ENCODE results near the gene ARHGEF3. TPM values are rescaled to one million over a fixed set of nuclear protein-coding genes. Genes with fewer than 3 reads are reported as not detected.

ARHGEF3 gene, protein sequence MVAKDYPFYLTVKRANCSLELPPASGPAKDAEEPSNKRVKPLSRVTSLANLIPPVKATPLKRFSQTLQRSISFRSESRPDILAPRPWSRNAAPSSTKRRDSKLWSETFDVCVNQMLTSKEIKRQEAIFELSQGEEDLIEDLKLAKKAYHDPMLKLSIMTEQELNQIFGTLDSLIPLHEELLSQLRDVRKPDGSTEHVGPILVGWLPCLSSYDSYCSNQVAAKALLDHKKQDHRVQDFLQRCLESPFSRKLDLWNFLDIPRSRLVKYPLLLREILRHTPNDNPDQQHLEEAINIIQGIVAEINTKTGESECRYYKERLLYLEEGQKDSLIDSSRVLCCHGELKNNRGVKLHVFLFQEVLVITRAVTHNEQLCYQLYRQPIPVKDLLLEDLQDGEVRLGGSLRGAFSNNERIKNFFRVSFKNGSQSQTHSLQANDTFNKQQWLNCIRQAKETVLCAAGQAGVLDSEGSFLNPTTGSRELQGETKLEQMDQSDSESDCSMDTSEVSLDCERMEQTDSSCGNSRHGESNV
- total RNA-seq, result 22.1 and 27.0 TPM in 2 replicates

DNA sequence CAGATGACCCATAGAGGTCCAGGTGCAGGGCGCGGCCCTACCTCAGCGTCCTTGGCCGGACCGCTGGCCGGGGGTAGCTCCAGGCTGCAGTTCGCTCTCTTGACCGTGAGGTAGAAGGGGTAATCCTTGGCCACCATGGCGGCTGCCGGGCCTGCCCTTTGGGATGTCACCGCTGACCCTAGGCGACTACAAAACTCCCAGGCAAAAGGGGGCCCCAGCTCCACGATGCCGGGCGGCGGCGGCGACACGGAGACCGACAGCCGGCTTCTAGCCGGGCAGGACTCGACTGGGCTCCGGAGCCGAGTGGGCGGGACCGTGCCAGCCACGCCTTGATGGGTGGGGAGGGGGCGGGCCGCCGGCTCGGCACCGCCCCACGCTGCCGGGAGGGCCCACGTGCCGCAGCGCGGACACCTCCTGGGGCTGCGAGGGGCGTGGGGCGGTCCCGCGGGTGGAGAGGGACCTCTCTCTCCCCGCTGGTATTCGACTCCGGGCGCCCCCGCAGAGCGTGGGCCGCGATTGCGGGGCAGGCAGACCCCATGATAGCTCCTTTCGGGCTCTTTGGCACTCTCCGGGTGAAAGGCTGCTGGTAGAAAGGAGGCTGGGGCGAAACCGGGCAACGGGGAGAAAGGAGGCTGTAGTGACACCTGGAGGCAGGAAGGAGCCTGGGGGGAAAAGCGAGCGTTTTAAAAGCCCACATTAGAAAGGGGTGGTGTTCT, at the start of gene ARHGEF3:
Gene ARHGEF3, minus strand, starts transcription at position 288 of the 716 bp plus-strand sequence. Its CDS starts 151 bp downstream, at position 137.
- Mint-ChIP-seq H3K27me3 (no peaks in the 10 kb centered on the region), H3K27ac (peak within 1 kb of the TSS; percentile 87)

DNA sequence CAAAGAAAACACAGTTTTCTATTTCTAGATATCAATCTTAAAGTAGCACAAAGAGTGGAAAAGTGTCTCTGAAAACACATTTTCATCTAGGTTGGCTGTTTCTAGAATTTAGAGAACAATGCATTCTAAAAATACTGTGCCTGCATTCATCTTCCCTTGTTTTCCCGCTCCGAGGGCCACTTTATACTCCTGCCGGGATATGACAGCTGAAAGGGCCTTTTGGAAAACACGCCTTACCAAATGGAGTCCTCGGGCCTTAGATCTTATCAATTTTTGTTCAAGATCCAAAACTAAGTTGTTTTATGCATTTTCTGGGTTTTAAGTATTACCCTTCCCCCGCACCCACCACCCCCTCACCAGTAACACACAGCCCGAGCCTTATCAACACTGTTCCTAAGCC, 47.9 kb upstream of the ARHGEF3 start:
- ChIA-PET POLR2A (no interaction called here), CTCF (interaction anchor here (0.6 to 0.7 kb wide), 2 partner anchors 8 to 97 kb away, joined by 3 read pairs; no protein-coding TSS in a partner anchor)
- Mint-ChIP-seq H3K4me3 (no peak overlapping the region), H3K27me3 (no peaks in the 10 kb centered on the region), H3K9me3 (peaks cover 4% of the 10 kb centered on the region), H3K36me3 (ENCODE audit: low read depth) (no peaks in the 10 kb centered on the region), H3K27ac (no peak overlapping the region), H3K4me1 (peaks cover 3% of the 10 kb centered on the region)
- DNase-seq (no peak), ATAC-seq (ENCODE audit: low read depth) (no peak)
- TF ChIP-seq, protein P1, sequence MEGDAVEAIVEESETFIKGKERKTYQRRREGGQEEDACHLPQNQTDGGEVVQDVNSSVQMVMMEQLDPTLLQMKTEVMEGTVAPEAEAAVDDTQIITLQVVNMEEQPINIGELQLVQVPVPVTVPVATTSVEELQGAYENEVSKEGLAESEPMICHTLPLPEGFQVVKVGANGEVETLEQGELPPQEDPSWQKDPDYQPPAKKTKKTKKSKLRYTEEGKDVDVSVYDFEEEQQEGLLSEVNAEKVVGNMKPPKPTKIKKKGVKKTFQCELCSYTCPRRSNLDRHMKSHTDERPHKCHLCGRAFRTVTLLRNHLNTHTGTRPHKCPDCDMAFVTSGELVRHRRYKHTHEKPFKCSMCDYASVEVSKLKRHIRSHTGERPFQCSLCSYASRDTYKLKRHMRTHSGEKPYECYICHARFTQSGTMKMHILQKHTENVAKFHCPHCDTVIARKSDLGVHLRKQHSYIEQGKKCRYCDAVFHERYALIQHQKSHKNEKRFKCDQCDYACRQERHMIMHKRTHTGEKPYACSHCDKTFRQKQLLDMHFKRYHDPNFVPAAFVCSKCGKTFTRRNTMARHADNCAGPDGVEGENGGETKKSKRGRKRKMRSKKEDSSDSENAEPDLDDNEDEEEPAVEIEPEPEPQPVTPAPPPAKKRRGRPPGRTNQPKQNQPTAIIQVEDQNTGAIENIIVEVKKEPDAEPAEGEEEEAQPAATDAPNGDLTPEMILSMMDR (IDR thresholded peaks at IDR 0.05), result no peak
- intact Hi-C loops (cut with micrococcal nuclease), result no loop called here

More for the DNA sequence above, at the start of gene ARHGEF3:
- peak within 1 kb of the TSS; percentile 95 for H3K4me3 Mint-ChIP-seq
- H3K9me3 Mint-ChIP-seq, result no peaks in the 10 kb centered on the region
- peaks cover 7% of the 10 kb centered on the region for H3K36me3 Mint-ChIP-seq (ENCODE audit: low read depth)
- peaks cover 49% of the 10 kb centered on the region for H3K4me1 Mint-ChIP-seq
- ChIA-PET CTCF (interaction anchor here (0.7 to 7.8 kb wide), 17 partner anchors 10 to 382 kb away, joined by 3 to 237 read pairs (median 5); no protein-coding TSS in a partner anchor), POLR2A (interaction anchor here (0.5 to 8.3 kb wide), 19 partner anchors 12 to 1087 kb away, joined by 3 to 181 read pairs (median 7); partner anchors contain the start of gene TASOR)
- TF ChIP-seq, protein P1 (IDR thresholded peaks at IDR 0.05), result peak; percentile 32
- intact Hi-C loops (cut with micrococcal nuclease), result loop anchor here (1.0 to 10.0 kb wide), 7 partner anchors 48 to 793 kb away; partner anchors contain the start of genes ARF4 and TASOR
- ATAC-seq (ENCODE audit: low read depth) (peak; percentile 91), DNase-seq (peak; percentile 84)

DNA sequence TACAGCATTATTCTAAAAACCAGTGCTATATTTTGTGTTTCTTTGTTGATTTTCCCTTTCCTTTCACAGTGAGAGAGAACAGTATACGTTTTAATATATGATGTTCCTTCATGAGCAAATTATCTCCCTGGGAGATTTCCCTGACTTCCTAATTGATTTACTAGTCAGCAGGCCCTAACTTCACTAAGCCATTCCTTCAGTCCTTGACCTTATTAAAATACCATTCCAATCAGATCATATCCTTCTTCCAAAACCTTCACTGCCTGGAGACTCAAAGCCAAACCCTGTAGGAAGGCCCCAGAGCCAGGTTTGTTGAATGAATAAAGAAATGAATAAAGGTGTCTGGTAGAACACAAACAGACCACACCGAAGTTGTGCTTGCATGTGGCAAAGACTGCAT, 43.8 kb upstream of the ARHGEF3 start:
- POLR2A ChIA-PET, result no interaction called here
- no peak for ATAC-seq (ENCODE audit: low read depth)

GRCh38 chr3:56844536-56844935, 42.8 kb upstream of the ARHGEF3 start:
- ChIA-PET CTCF (no interaction called here), POLR2A (no interaction called here)
- Mint-ChIP-seq H3K36me3 (ENCODE audit: low read depth) (no peaks in the 10 kb centered on the region), H3K27me3 (no peaks in the 10 kb centered on the region), H3K4me1 (peaks cover 3% of the 10 kb centered on the region), H3K4me3 (no peak overlapping the region), H3K27ac (no peak overlapping the region), H3K9me3 (peaks cover 4% of the 10 kb centered on the region)
- DNase-seq, result no peak
- TF ChIP-seq, protein P1 (IDR thresholded peaks at IDR 0.05), result no peak
- ATAC-seq (ENCODE audit: low read depth), result no peak
- intact Hi-C loops (cut with micrococcal nuclease), result no loop called here

More for the DNA sequence above, 43.8 kb upstream of the ARHGEF3 start:
- H3K36me3 Mint-ChIP-seq (ENCODE audit: low read depth), result no peaks in the 10 kb centered on the region
- TF ChIP-seq, protein P1 (IDR thresholded peaks at IDR 0.05), result no peak
- H3K27me3 Mint-ChIP-seq, result no peaks in the 10 kb centered on the region
- CTCF ChIA-PET, result no interaction called here
- H3K27ac Mint-ChIP-seq, result no peak overlapping the region
- no peak for DNase-seq
- H3K9me3 Mint-ChIP-seq, result peaks cover 4% of the 10 kb centered on the region
- H3K4me1 Mint-ChIP-seq, result peaks cover 3% of the 10 kb centered on the region
- intact Hi-C loops (cut with micrococcal nuclease), result no loop called here
- H3K4me3 Mint-ChIP-seq, result no peak overlapping the region

All from activated B cell treated with CpG ODN at 0.5 μM for 24 hours (primary cell).